Lower lobe of right lung (tissue), 2 donors: ENCODE measurements around the gene GFAP. TPM values are rescaled to one million over a fixed set of nuclear protein-coding genes. Genes with fewer than 3 reads are reported as not detected.

Experiments
- ATAC-seq, 2 donors: fragments of 200-7000 bp; cut with Tn5 transposase; one replicate each; pipeline ENCODE4 v1.9.1; 2020 to 2022; ENCODE audit warnings: mild to moderate bottlenecking in 2 of 2, moderate library complexity in 2 of 2
- DNase-seq: peaks from one replicate; pipeline ENCODE4 v3.0.0-alpha.2; 2020
- H3K27ac ChIP-seq: fragments of 200-600 bp; one replicate; pipeline ENCODE4 v1.8.0; 2022
- H3K27me3 ChIP-seq: fragments of 200-600 bp; one replicate; pipeline ENCODE4 v1.8.0; 2022; ENCODE audit warnings: low read depth
- H3K36me3 ChIP-seq: fragments of 200-600 bp; one replicate; pipeline ENCODE4 v1.8.0; 2022; ENCODE audit warnings: mild to moderate bottlenecking
- H3K4me1 ChIP-seq: fragments of 200-600 bp; one replicate; pipeline ENCODE4 v1.8.0; 2022
- H3K4me3 ChIP-seq: fragments of 200-600 bp; one replicate; pipeline ENCODE4 v1.8.0; 2022; ENCODE audit warnings: mild to moderate bottlenecking
- H3K9me3 ChIP-seq: fragments of 200-600 bp; one replicate; pipeline ENCODE4 v1.8.0; 2022
- intact Hi-C: fragments of 100-400 bp; cut with DNase I; formaldehyde crosslinking; loops from one replicate; pipeline ENCODE4 v1.11.0; 2022
- long read RNA-seq: library from polyadenylated mRNA; unstranded; transcript quantifications from one replicate; pipeline ENCODE4 v2.0.0, GENCODE V29; 2021
- total RNA-seq: library from RNA; stranded (reverse); fragmentation: NEBNext Ultra II Directional; extraction: Animal tissue kit (Norgen Biotek cat#: 25700); gene quantifications from one replicate; pipeline ENCODE4 v1.2.1, GENCODE V29; 2021
- TF ChIP-seq, protein P1 (sequence below): fragments of 200-600 bp; IDR thresholded peaks from one replicate; pipeline ENCODE4 v1.8.0; 2022; ENCODE audit warnings: antibody characterized with exemption, mild to moderate bottlenecking
- donor health status: DM: no; HTN: yes; CAD: no; lungs with severe emphysema.

The GFAP gene
- total RNA-seq = not detected
- long read RNA-seq = 0 reads

- H3K4me1 ChIP-seq = peaks cover 10% of the 10 kb centered on the region
- no peaks in the 10 kb centered on the region for H3K36me3 ChIP-seq
- peaks cover 22% of the 10 kb centered on the region for H3K27me3 ChIP-seq
- no peaks in the 10 kb centered on the region for H3K9me3 ChIP-seq
- no peak within 1 kb of the TSS for H3K4me3 ChIP-seq
- intact Hi-C loops = no loop called here
- H3K27ac ChIP-seq = no peak within 1 kb of the TSS
- TF ChIP-seq, protein P1, sequence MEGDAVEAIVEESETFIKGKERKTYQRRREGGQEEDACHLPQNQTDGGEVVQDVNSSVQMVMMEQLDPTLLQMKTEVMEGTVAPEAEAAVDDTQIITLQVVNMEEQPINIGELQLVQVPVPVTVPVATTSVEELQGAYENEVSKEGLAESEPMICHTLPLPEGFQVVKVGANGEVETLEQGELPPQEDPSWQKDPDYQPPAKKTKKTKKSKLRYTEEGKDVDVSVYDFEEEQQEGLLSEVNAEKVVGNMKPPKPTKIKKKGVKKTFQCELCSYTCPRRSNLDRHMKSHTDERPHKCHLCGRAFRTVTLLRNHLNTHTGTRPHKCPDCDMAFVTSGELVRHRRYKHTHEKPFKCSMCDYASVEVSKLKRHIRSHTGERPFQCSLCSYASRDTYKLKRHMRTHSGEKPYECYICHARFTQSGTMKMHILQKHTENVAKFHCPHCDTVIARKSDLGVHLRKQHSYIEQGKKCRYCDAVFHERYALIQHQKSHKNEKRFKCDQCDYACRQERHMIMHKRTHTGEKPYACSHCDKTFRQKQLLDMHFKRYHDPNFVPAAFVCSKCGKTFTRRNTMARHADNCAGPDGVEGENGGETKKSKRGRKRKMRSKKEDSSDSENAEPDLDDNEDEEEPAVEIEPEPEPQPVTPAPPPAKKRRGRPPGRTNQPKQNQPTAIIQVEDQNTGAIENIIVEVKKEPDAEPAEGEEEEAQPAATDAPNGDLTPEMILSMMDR = no peak
- ATAC-seq = no peak
- DNase-seq = peak; percentile 41
These were observed at the start of gene GFAP for GRCh38 chr17:44915321-44915726. Gene GFAP (minus strand): TSS chr17:44915500. CDS start chr17:44915486, 14 bp downstream.

DNA sequence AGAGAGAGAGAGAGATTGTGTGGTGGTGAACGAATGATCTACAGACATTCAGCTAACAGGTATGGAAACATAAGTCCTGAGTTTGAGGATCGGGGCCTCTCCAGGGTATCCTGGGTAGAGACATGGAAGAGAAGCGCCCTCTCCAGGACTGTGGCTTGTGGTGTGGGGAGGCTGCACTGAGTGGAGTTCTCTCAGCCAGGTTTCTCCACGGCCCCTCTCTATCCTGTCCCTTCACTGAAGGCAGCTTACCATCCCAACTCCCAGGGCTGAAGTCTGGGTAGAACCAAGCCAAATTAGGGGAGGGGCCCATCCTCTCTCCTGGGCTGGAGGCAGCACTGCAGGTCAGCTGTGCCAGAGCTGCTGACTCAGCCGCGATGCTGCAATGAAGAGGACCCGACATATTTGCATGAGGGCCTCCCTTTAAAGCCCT, 46.6 kb upstream of the GFAP start:
- TF ChIP-seq, protein P1 = no peak
- Histone ChIP-seq H3K9me3 (no peaks in the 10 kb centered on the region), H3K36me3 (no peaks in the 10 kb centered on the region), H3K4me3 (no peak overlapping the region), H3K27ac (no peak overlapping the region), H3K4me1 (peaks cover 18% of the 10 kb centered on the region), H3K27me3 (peaks cover 72% of the 10 kb centered on the region)
- ATAC-seq (no peak), DNase-seq (no peak)
- intact Hi-C loops = no loop called here

DNA sequence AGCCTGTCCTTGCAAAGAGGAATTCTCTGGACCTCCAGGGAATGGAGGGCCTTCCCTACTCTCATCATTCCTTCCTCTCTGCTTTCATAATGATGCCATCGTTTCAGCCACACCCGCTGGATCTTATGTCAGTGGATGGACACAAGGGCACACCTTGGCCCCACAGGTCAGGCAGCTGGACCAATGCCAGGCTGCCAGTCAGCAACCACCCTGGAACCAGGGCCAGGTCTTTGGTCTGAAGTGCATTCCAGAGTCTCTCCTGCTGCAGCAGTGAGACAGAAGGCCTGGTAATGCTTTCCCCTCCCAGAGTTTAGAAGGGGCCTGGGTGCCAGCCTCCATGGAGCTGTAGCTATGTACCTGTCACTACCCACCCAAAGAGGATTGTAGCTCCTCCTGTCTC, 45.4 kb upstream of the GFAP start:
- peak; percentile 65 for DNase-seq
- Histone ChIP-seq H3K27me3 (peaks cover 63% of the 10 kb centered on the region), H3K4me3 (no peak overlapping the region), H3K36me3 (no peaks in the 10 kb centered on the region), H3K27ac (no peak overlapping the region), H3K9me3 (no peaks in the 10 kb centered on the region), H3K4me1 (peaks cover 15% of the 10 kb centered on the region)
- ATAC-seq = peak; percentile 70 to 74
- intact Hi-C loops = no loop called here
- TF ChIP-seq, protein P1 = no peak

- no peak overlapping the region for H3K27ac ChIP-seq
- H3K9me3 ChIP-seq = no peaks in the 10 kb centered on the region
- DNase-seq = no peak
- H3K4me1 ChIP-seq = peaks cover 15% of the 10 kb centered on the region
- TF ChIP-seq, protein P1 = no peak
- H3K27me3 ChIP-seq = peaks cover 61% of the 10 kb centered on the region
- H3K36me3 ChIP-seq = no peaks in the 10 kb centered on the region
- intact Hi-C loops = no loop called here
- no peak overlapping the region for H3K4me3 ChIP-seq
- peak in 1 of 2 donors; percentile 36 for ATAC-seq
These were observed 44.7 kb upstream of the GFAP start for GRCh38 chr17:44959821-44960531.

DNA sequence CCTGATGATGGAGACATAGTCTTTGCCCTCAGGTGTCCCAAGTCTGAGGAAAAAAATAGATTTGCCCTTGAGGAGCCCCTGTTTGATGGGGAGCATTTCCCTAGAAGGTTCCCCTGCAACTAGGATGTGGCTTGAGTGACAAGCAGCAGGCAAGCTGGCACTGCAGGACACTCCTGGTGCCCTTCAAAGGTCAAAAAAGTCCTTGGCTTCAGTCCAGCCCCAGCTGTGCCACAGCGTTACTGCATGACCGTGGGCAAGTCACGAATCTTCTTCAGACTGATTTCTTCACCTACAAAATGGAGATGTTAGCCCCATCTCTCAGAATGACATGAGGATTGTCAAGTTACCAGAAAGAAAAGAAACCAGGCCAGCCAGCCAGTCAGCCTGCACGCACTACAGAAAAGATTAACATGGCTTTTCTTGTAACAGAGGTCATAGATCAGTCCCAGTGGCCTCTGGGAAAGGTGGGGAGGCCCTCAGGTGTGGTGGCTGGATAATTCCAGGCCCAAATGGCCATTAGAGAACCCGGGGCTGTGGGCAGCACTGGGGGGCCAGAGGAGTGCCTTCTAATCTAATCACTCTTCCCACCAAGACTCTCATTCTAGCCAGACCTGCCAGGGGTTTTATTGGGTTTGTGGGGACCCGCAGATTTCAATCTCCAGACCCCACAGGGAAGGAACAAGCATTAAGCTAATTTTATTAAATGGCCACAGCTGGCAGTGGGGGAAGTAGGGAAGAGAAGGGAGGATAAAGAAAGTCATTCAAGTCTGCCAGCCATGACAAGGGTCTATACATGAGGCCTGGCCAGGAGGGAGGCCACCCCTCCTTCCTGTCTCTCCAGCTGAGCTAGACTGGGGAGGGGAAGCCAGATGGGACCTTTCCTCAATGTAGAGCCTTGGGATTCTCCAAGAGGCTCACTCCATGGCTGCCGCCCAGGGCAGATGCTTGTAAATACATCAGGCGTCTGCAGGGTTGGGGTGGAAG, 42.0 kb upstream of the GFAP start:
- DNase-seq (no peak), ATAC-seq (no peak)
- H3K4me1 ChIP-seq = peaks cover 15% of the 10 kb centered on the region
- H3K27ac ChIP-seq = no peak overlapping the region
- H3K36me3 ChIP-seq = no peaks in the 10 kb centered on the region
- no peaks in the 10 kb centered on the region for H3K9me3 ChIP-seq
- peaks cover 44% of the 10 kb centered on the region for H3K27me3 ChIP-seq
- no peak overlapping the region for H3K4me3 ChIP-seq
- intact Hi-C loops = no loop called here
- TF ChIP-seq, protein P1 = no peak
